HEK293 (cell line): ENCODE measurements around the gene FSD2.
A peak's percentile ranks its signal among the peaks of the same experiment; 100 is the strongest.

Experiments used
- BCL6B ChIP-seq: fragments of 450-650 bp; formaldehyde crosslinking; IDR thresholded peaks from 2 replicates; pipeline ENCODE4 v1.5.1; 2017; ENCODE audit warnings: missing biosample characterization, missing genetic modification characterization
- KLF1 ChIP-seq: fragments of 450-650 bp; formaldehyde crosslinking; IDR thresholded peaks from 2 replicates; pipeline ENCODE4 v1.5.1; 2016; ENCODE audit warnings: missing biosample characterization, missing genetic modification characterization
- KLF8 ChIP-seq: fragments of 450-650 bp; formaldehyde crosslinking; IDR thresholded peaks from 2 replicates; pipeline ENCODE4 v1.5.1; 2016; ENCODE audit warnings: missing biosample characterization, missing genetic modification characterization
- PATZ1 ChIP-seq: fragments of 450-650 bp; formaldehyde crosslinking; IDR thresholded peaks from 2 replicates; pipeline ENCODE4 v1.5.1; 2016; ENCODE audit warnings: missing biosample characterization, missing genetic modification characterization
- PRDM1 ChIP-seq: fragments of 450-650 bp; formaldehyde crosslinking; IDR thresholded peaks from 2 replicates; pipeline ENCODE4; 2016; ENCODE audit warnings: missing biosample characterization, missing genetic modification characterization
- REST ChIP-seq: fragments of 450-650 bp; formaldehyde crosslinking; IDR thresholded peaks from 2 replicates; pipeline ENCODE4 v1.5.1; 2016; ENCODE audit warnings: missing biosample characterization, missing genetic modification characterization
- TCF7L2 ChIP-seq: IDR thresholded peaks from 2 replicates; pipeline ENCODE4 v1.6.1; 2011; ENCODE audit warnings: low read depth, mild to moderate bottlenecking, inconsistent platforms, low read length, moderate library complexity, borderline replicate concordance
- YY1 ChIP-seq: fragments of 450-650 bp; formaldehyde crosslinking; IDR thresholded peaks from 2 replicates; pipeline ENCODE4 v1.5.1; 2018; ENCODE audit warnings: missing biosample characterization, missing genetic modification characterization
- ZBTB1 ChIP-seq: fragments of 450-650 bp; formaldehyde crosslinking; IDR thresholded peaks from 2 replicates; pipeline ENCODE4 v1.5.1; 2016; ENCODE audit warnings: missing biosample characterization, missing genetic modification characterization
- ZBTB17 ChIP-seq: fragments of 450-650 bp; formaldehyde crosslinking; IDR thresholded peaks from 2 replicates; pipeline ENCODE4 v1.5.1; 2016; ENCODE audit warnings: missing biosample characterization, missing genetic modification characterization
- ZBTB26 ChIP-seq: fragments of 450-650 bp; formaldehyde crosslinking; optimal IDR thresholded peaks from 2 replicates; pipeline ENCODE3; 2016; ENCODE audit warnings: missing biosample characterization, mild to moderate bottlenecking, missing genetic modification characterization
- ZBTB7A ChIP-seq: fragments of 450-650 bp; formaldehyde crosslinking; IDR thresholded peaks from 2 replicates; pipeline ENCODE4 v1.5.1; 2016; ENCODE audit warnings: low read depth, missing biosample characterization, missing genetic modification characterization
- ZFP69B ChIP-seq: fragments of 450-650 bp; formaldehyde crosslinking; IDR thresholded peaks from 2 replicates; pipeline ENCODE4 v1.5.1; 2016; ENCODE audit warnings: missing biosample characterization, missing genetic modification characterization
- ZIC2 ChIP-seq: fragments of 450-650 bp; formaldehyde crosslinking; IDR thresholded peaks from 2 replicates; pipeline ENCODE4 v1.5.1; 2016; ENCODE audit warnings: missing biosample characterization, missing genetic modification characterization
- ZNF114 ChIP-seq: fragments of 450-650 bp; formaldehyde crosslinking; IDR thresholded peaks from 2 replicates; pipeline ENCODE4 v1.5.0; 2017; ENCODE audit warnings: missing biosample characterization, missing genetic modification characterization
- ZNF155 ChIP-seq: fragments of 450-650 bp; formaldehyde crosslinking; IDR thresholded peaks from 2 replicates; pipeline ENCODE4 v1.5.1; 2016; ENCODE audit warnings: missing biosample characterization, missing genetic modification characterization
- ZNF239 ChIP-seq: fragments of 450-650 bp; formaldehyde crosslinking; IDR thresholded peaks from 2 replicates; pipeline ENCODE4 v1.5.1; 2016; ENCODE audit warnings: missing biosample characterization, missing genetic modification characterization
- ZNF311 ChIP-seq: fragments of 450-650 bp; formaldehyde crosslinking; IDR thresholded peaks from 2 replicates; pipeline ENCODE4 v1.5.1; 2017; ENCODE audit warnings: missing biosample characterization, missing genetic modification characterization, borderline replicate concordance
- ZNF341 ChIP-seq: fragments of 450-650 bp; formaldehyde crosslinking; IDR thresholded peaks from 2 replicates; pipeline ENCODE4; 2016; ENCODE audit warnings: low read depth, missing biosample characterization, missing genetic modification characterization
- ZNF350 ChIP-seq: fragments of 450-650 bp; formaldehyde crosslinking; IDR thresholded peaks from 2 replicates; pipeline ENCODE4 v1.5.0; 2017; ENCODE audit warnings: missing biosample characterization, mild to moderate bottlenecking, missing genetic modification characterization
- ZNF354C ChIP-seq: fragments of 450-650 bp; formaldehyde crosslinking; IDR thresholded peaks from 2 replicates; pipeline ENCODE4 v1.5.1; 2016; ENCODE audit warnings: missing biosample characterization, missing genetic modification characterization, low read depth, borderline replicate concordance
- ZNF391 ChIP-seq: fragments of 450-650 bp; formaldehyde crosslinking; IDR thresholded peaks from 2 replicates; pipeline ENCODE4 v1.5.1; 2016; ENCODE audit warnings: low read depth, missing biosample characterization, missing genetic modification characterization, borderline replicate concordance
- ZNF426 ChIP-seq: fragments of 450-650 bp; formaldehyde crosslinking; IDR thresholded peaks from 2 replicates; pipeline ENCODE4 v1.5.1; 2017; ENCODE audit warnings: missing biosample characterization, missing genetic modification characterization, mild to moderate bottlenecking, inconsistent platforms, moderate library complexity
- ZNF48 ChIP-seq: fragments of 450-650 bp; formaldehyde crosslinking; IDR thresholded peaks from 2 replicates; pipeline ENCODE4 v1.5.1; 2016; ENCODE audit warnings: missing biosample characterization, missing genetic modification characterization
- ZNF521 ChIP-seq: fragments of 450-650 bp; formaldehyde crosslinking; IDR thresholded peaks from 2 replicates; pipeline ENCODE4 v1.5.1; 2017; ENCODE audit warnings: missing biosample characterization, mild to moderate bottlenecking, missing genetic modification characterization
- ZNF529 ChIP-seq: fragments of 450-650 bp; formaldehyde crosslinking; IDR thresholded peaks from 2 replicates; pipeline ENCODE4 v1.5.1; 2017; ENCODE audit warnings: missing genetic modification characterization, missing biosample characterization; ENCODE audit not compliant: insufficient replicate concordance
- ZNF558 ChIP-seq: fragments of 450-650 bp; formaldehyde crosslinking; IDR thresholded peaks from 2 replicates; pipeline ENCODE4 v1.5.1; 2016; ENCODE audit warnings: missing biosample characterization, missing genetic modification characterization
- ZNF560 ChIP-seq: fragments of 450-650 bp; formaldehyde crosslinking; IDR thresholded peaks from 2 replicates; pipeline ENCODE4 v1.5.1; 2017; ENCODE audit warnings: missing biosample characterization, missing genetic modification characterization, borderline replicate concordance
- ZNF571 ChIP-seq: fragments of 450-650 bp; formaldehyde crosslinking; IDR thresholded peaks from 2 replicates; pipeline ENCODE4 v1.5.0; 2017; ENCODE audit warnings: missing biosample characterization, missing genetic modification characterization
- ZNF580 ChIP-seq: fragments of 450-650 bp; formaldehyde crosslinking; IDR thresholded peaks from 2 replicates; pipeline ENCODE4 v1.5.1; 2016; ENCODE audit warnings: missing biosample characterization, missing genetic modification characterization
- ZNF600 ChIP-seq: fragments of 450-650 bp; formaldehyde crosslinking; IDR thresholded peaks from 2 replicates; pipeline ENCODE4 v1.5.1; 2016; ENCODE audit warnings: missing biosample characterization, missing genetic modification characterization
- ZNF639 ChIP-seq: fragments of 450-650 bp; formaldehyde crosslinking; IDR thresholded peaks from 2 replicates; pipeline ENCODE4 v1.5.1; 2016; ENCODE audit warnings: missing biosample characterization, missing genetic modification characterization
- ZNF768 ChIP-seq: fragments of 450-650 bp; formaldehyde crosslinking; IDR thresholded peaks from 2 replicates; pipeline ENCODE4 v1.5.1; 2018; ENCODE audit warnings: missing biosample characterization, mild to moderate bottlenecking, missing genetic modification characterization

The FSD2 gene

GRCh38 chr15:82805994-82806406, at the start of gene FSD2 (continued):
- TF ChIP-seq ZFP69B (tag by site-specific recombination) (no peak), ZNF391 (tag by site-specific recombination) (no peak), ZNF558 (tag by site-specific recombination) (no peak), YY1 (no peak), ZNF529 (tag by site-specific recombination) (no peak), ZBTB7A (tag by site-specific recombination) (no peak), PRDM1 (tag by site-specific recombination) (no peak), ZNF341 (no peak), ZIC2 (peak; percentile 68), ZBTB17 (peak; percentile 67), KLF1 (tag by site-specific recombination) (no peak), ZNF48 (tag by site-specific recombination) (no peak), ZNF560 (tag by site-specific recombination) (no peak), ZNF639 (no peak), ZNF426 (tag by site-specific recombination) (no peak), ZBTB1 (no peak), BCL6B (tag by site-specific recombination) (no peak), ZNF114 (tag by site-specific recombination) (no peak), ZNF580 (tag by site-specific recombination) (no peak), ZNF155 (no peak), ZNF521 (no peak), ZNF600 (peak; percentile 47; the same call in 1 of the 2 replicates), ZNF768 (tag by site-specific recombination) (no peak), ZNF571 (tag by site-specific recombination) (no peak), ZNF239 (tag by site-specific recombination) (no peak), ZNF354C (tag by site-specific recombination) (no peak), REST (tag by site-specific recombination) (no peak), PATZ1 (tag by site-specific recombination) (peak; percentile 21; the same call in 1 of the 2 replicates), TCF7L2 (no peak), ZNF311 (tag by site-specific recombination) (no peak), ZBTB26 (tag by site-specific recombination) (no peak), KLF8 (no peak), ZNF350 (tag by site-specific recombination) (no peak)
